Astrocyte (in vitro differentiated cells and primary cell): ENCODE data around the gene RFESD. TPM values are rescaled to one million over a fixed set of nuclear protein-coding genes. Genes with fewer than 3 reads are reported as not detected.

Experiments
- DNase-seq: peaks from one replicate; pipeline ENCODE4 v3.0.0-alpha.2; 2010; ENCODE audit warnings: low read depth
- FAIRE-seq: peaks from 2 replicates; lab custom pipeline; 2011; peaks lifted over from hg19 to GRCh38; lab: Jason Lieb, UNC
- H2AFZ ChIP-seq: 2 replicates; pipeline ENCODE4 v1.6.0; 2012; ENCODE audit warnings: low read depth, low read length, inconsistent platforms
- H3K27ac ChIP-seq: 2 replicates; pipeline ENCODE4 v1.5.1; 2011; ENCODE audit warnings: low read depth, low read length, inconsistent platforms
- H3K27me3 ChIP-seq: 2 replicates; pipeline ENCODE4 v1.6.0; 2011; ENCODE audit warnings: low read length, inconsistent platforms; ENCODE audit not compliant: insufficient read depth
- H3K36me3 ChIP-seq: 2 replicates; pipeline ENCODE4 v1.5.1; 2011; ENCODE audit warnings: low read length, inconsistent platforms; ENCODE audit not compliant: insufficient read depth
- H3K4me1 ChIP-seq: 2 replicates; pipeline ENCODE4 v1.5.1; 2011; ENCODE audit warnings: low read length, inconsistent platforms; ENCODE audit not compliant: insufficient read depth
- H3K4me2 ChIP-seq: 2 replicates; pipeline ENCODE4 v1.6.0; 2012; ENCODE audit warnings: low read length, inconsistent platforms
- H3K4me3 ChIP-seq: 2 replicates; pipeline ENCODE4 v1.5.1; 2011; ENCODE audit warnings: low read depth, mild to moderate bottlenecking, low read length, inconsistent platforms; ENCODE audit not compliant: insufficient read depth
- H3K79me2 ChIP-seq: 2 replicates; pipeline ENCODE4 v1.6.0; 2012; ENCODE audit warnings: mild to moderate bottlenecking, low read length, inconsistent platforms; ENCODE audit not compliant: insufficient read depth
- H3K9ac ChIP-seq: 2 replicates; pipeline ENCODE4 v1.6.0; 2012; ENCODE audit warnings: mild to moderate bottlenecking, low read length, inconsistent platforms
- H3K9me3 ChIP-seq: 2 replicates; pipeline ENCODE4 v1.5.1; 2012; ENCODE audit warnings: low read depth, mild to moderate bottlenecking, low read length, inconsistent platforms; ENCODE audit not compliant: insufficient read depth
- H4K20me1 ChIP-seq: 2 replicates; pipeline ENCODE4 v1.6.0; 2012; ENCODE audit warnings: low read length, inconsistent platforms; ENCODE audit not compliant: insufficient read depth
- H3K27ac Mint-ChIP-seq: one replicate; pipeline ENCODE4 v1.8.0; 2021; ENCODE audit warnings: mild to moderate bottlenecking, mixed read lengths; ENCODE audit not compliant: unreplicated experiment
- H3K27me3 Mint-ChIP-seq: one replicate; pipeline ENCODE4 v1.8.0; 2021; ENCODE audit warnings: low read depth, mixed read lengths; ENCODE audit not compliant: unreplicated experiment
- H3K36me3 Mint-ChIP-seq: one replicate; pipeline ENCODE4 v1.8.0; 2021; ENCODE audit warnings: low read depth, mixed read lengths; ENCODE audit not compliant: unreplicated experiment
- H3K4me1 Mint-ChIP-seq: one replicate; pipeline ENCODE4 v1.8.0; 2021; ENCODE audit warnings: low read depth, mixed read lengths; ENCODE audit not compliant: unreplicated experiment
- H3K4me3 Mint-ChIP-seq: one replicate; pipeline ENCODE4 v1.8.0; 2021; ENCODE audit warnings: mild to moderate bottlenecking, moderate library complexity, mixed read lengths; ENCODE audit not compliant: unreplicated experiment
- H3K9me3 Mint-ChIP-seq: one replicate; pipeline ENCODE4 v1.8.0; 2021; ENCODE audit warnings: mild to moderate bottlenecking, mixed read lengths; ENCODE audit not compliant: unreplicated experiment
- CTCF ChIP-seq: IDR thresholded peaks from 2 replicates; pipeline ENCODE4 v1.5.1; 2011; ENCODE audit warnings: low read depth, mild to moderate bottlenecking, inconsistent platforms, low read length, moderate library complexity; ENCODE audit not compliant: insufficient read depth
- EZH2 ChIP-seq: IDR thresholded peaks from 2 replicates; pipeline ENCODE4 v1.6.1; 2012; ENCODE audit warnings: mild to moderate bottlenecking, low read length, inconsistent platforms; ENCODE audit not compliant: insufficient read depth
- total RNA-seq: library from RNA; stranded (reverse); gene quantifications from 2 replicates; pipeline ENCODE4 v1.2.1, GENCODE V29; 2021

The RFESD gene
- total RNA-seq, 1 donor from 2014 or later = 2.2 TPM

GRCh38 chr5:95707055-95707454 lies 60.5 kb downstream of the RFESD start:
- no peak for FAIRE-seq
- H3K4me3 ChIP-seq = no peak overlapping the region
- TF ChIP-seq CTCF (no peak), EZH2 (no peak)
- no peak overlapping the region for H3K4me2 ChIP-seq
- no peak overlapping the region for H3K4me3 Mint-ChIP-seq
- peaks cover 7% of the 10 kb centered on the region for H3K4me1 Mint-ChIP-seq
- H3K9me3 Mint-ChIP-seq = no peaks in the 10 kb centered on the region
- no peaks in the 10 kb centered on the region for H4K20me1 ChIP-seq
- H3K4me1 ChIP-seq = peaks cover 12% of the 10 kb centered on the region
- no peak for DNase-seq
- H3K36me3 ChIP-seq = no peaks in the 10 kb centered on the region
- no peak overlapping the region for H3K27ac ChIP-seq
- no peak overlapping the region for H2AFZ ChIP-seq
- peaks cover 3% of the 10 kb centered on the region for H3K36me3 Mint-ChIP-seq
- no peaks in the 10 kb centered on the region for H3K9me3 ChIP-seq
- H3K9ac ChIP-seq = no peak overlapping the region
- no peak overlapping the region for H3K27ac Mint-ChIP-seq
- no peaks in the 10 kb centered on the region for H3K27me3 Mint-ChIP-seq
- no peaks in the 10 kb centered on the region for H3K79me2 ChIP-seq
- no peaks in the 10 kb centered on the region for H3K27me3 ChIP-seq

Other genes with a start within 250 kb of the RFESD start
- 98.3 and 99.9 TPM in 2 replicates for gene SKIC3, start 91.8 kb upstream of the RFESD start, total RNA-seq
- gene ARSK, start 91.7 kb upstream of the RFESD start, total RNA-seq = 9.0 and 10.0 TPM in 2 replicates
- 0.14 TPM in 1 of 2 replicates, not detected in the other for gene GPR150, start 26.7 kb upstream of the RFESD start, total RNA-seq
- 0.26 and 0.98 TPM in 2 replicates for gene SPATA9, start 36.2 kb downstream of the RFESD start, total RNA-seq
- 65.7 and 73.8 TPM in 2 replicates for gene RHOBTB3, start 84.6 kb downstream of the RFESD start, total RNA-seq
- gene GLRX, start 175.9 kb downstream of the RFESD start, total RNA-seq = 38.4 and 40.5 TPM in 2 replicates